ENCODE results near the gene CALHM6. TPM values are rescaled to one million over a fixed set of nuclear protein-coding genes. Genes with fewer than 3 reads are reported as not detected.

The CALHM6 gene
- total and polyA plus RNA-seq, 8 donors: 5.0 to 8.7 (median 8.3) TPM; not detected in 3

- no peak for DNase-seq
- no peaks in the 10 kb centered on the region for H3K36me3 ChIP-seq
- H3K4me1 ChIP-seq: peaks cover 0 to 39% (median 16%) of the 10 kb centered on the region in 4 donors
- 59 to 86% (median 84%) methylated on average over 1 of the region's 1 CpG for WGBS, 5 donors
- H3K27ac ChIP-seq: no peak overlapping the region
- H3K4me3 ChIP-seq: no peak overlapping the region
- no peak for TF ChIP-seq POLR2AphosphoS5 (IDR thresholded peaks at IDR 0.05)
- TF ChIP-seq, protein P1, sequence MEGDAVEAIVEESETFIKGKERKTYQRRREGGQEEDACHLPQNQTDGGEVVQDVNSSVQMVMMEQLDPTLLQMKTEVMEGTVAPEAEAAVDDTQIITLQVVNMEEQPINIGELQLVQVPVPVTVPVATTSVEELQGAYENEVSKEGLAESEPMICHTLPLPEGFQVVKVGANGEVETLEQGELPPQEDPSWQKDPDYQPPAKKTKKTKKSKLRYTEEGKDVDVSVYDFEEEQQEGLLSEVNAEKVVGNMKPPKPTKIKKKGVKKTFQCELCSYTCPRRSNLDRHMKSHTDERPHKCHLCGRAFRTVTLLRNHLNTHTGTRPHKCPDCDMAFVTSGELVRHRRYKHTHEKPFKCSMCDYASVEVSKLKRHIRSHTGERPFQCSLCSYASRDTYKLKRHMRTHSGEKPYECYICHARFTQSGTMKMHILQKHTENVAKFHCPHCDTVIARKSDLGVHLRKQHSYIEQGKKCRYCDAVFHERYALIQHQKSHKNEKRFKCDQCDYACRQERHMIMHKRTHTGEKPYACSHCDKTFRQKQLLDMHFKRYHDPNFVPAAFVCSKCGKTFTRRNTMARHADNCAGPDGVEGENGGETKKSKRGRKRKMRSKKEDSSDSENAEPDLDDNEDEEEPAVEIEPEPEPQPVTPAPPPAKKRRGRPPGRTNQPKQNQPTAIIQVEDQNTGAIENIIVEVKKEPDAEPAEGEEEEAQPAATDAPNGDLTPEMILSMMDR (IDR thresholded peaks at IDR 0.05): no peak
- no peak for TF ChIP-seq EP300 (IDR thresholded peaks at IDR 0.05)
- no peak for TF ChIP-seq POLR2A (IDR thresholded peaks at IDR 0.05)
- intact Hi-C loops (cut with DNase I; ENCODE audit: low total_unique reads): no loop called here
- no peaks in the 10 kb centered on the region for H3K27me3 ChIP-seq
- H3K9me3 ChIP-seq: no peaks in the 10 kb centered on the region
Measured at GRCh38 chr6:116449565-116449964, 11.6 kb upstream of the CALHM6 start.

GRCh38 chr6:116450185-116450710 is 10.9 kb upstream of the CALHM6 start:
- DNase-seq: peak in 1 of 2 donors; percentile 40
- WGBS, 5 donors: 31 to 70% (median 42%) methylated on average over 1 of the region's 1 CpG

GRCh38 chr6:116450769-116451740 is 10.1 kb upstream of the CALHM6 start:
- Histone ChIP-seq H3K27ac (peak overlapping the region in 2 of 5 donors; percentile 15 to 32), H3K4me1 (peaks cover 0 to 39% (median 16%) of the 10 kb centered on the region in 4 donors), H3K9me3 (no peaks in the 10 kb centered on the region), H3K36me3 (no peaks in the 10 kb centered on the region), H3K4me3 (no peak overlapping the region), H3K27me3 (no peaks in the 10 kb centered on the region)
- intact Hi-C loops (cut with DNase I; ENCODE audit: low total_unique reads): no loop called here
- TF ChIP-seq POLR2AphosphoS5 (IDR thresholded peaks at IDR 0.05): no peak
- TF ChIP-seq, protein P1 (IDR thresholded peaks at IDR 0.05): no peak
- DNase-seq: peak; percentile 15 to 50
- WGBS, 5 donors: 53 to 66% (median 58%) methylated on average over 9 of the region's 9 CpGs

More at GRCh38 chr6:116450185-116450710, 10.9 kb upstream of the CALHM6 start:
- TF ChIP-seq POLR2AphosphoS5 (IDR thresholded peaks at IDR 0.05): no peak
- no peak for TF ChIP-seq POLR2A (IDR thresholded peaks at IDR 0.05)
- TF ChIP-seq EP300 (IDR thresholded peaks at IDR 0.05): no peak
- TF ChIP-seq, protein P1 (IDR thresholded peaks at IDR 0.05): no peak
- Histone ChIP-seq H3K27me3 (no peaks in the 10 kb centered on the region), H3K4me3 (no peak overlapping the region), H3K36me3 (no peaks in the 10 kb centered on the region), H3K4me1 (peaks cover 0 to 39% (median 16%) of the 10 kb centered on the region in 4 donors), H3K9me3 (no peaks in the 10 kb centered on the region), H3K27ac (no peak overlapping the region)
- intact Hi-C loops (cut with DNase I; ENCODE audit: low total_unique reads): no loop called here

- Histone ChIP-seq H3K4me1 (peaks cover 0 to 34% (median 15%) of the 10 kb centered on the region in 4 donors), H3K27ac (peak overlapping the region in 1 of 5 donors; percentile 15), H3K9me3 (no peaks in the 10 kb centered on the region), H3K4me3 (no peak overlapping the region), H3K36me3 (no peaks in the 10 kb centered on the region), H3K27me3 (no peaks in the 10 kb centered on the region)
- intact Hi-C loops (cut with DNase I; ENCODE audit: low total_unique reads): no loop called here
- no peak for TF ChIP-seq POLR2AphosphoS5 (IDR thresholded peaks at IDR 0.05)
- TF ChIP-seq, protein P1 (IDR thresholded peaks at IDR 0.05): no peak
- TF ChIP-seq POLR2A (IDR thresholded peaks at IDR 0.05): no peak
- no peak for TF ChIP-seq EP300 (IDR thresholded peaks at IDR 0.05)
- DNase-seq: no peak
Measured at GRCh38 chr6:116451916-116452315, 9.3 kb upstream of the CALHM6 start.

Measured in stomach (tissue), 9 donors.